OCI-LY1 (cell line): ENCODE data around the gene TEX55.

Experiments
- EZH2 ChIP-seq: fragments of 200-600 bp; sonication (generic), shearing (Covaris generic); IDR thresholded peaks from 2 replicates; pipeline ENCODE4 v1.8.0; 2017; ENCODE audit warnings: borderline replicate concordance, mixed run types, mild to moderate bottlenecking, antibody characterized with exemption, low read length, moderate library complexity, mixed read lengths
- TF ChIP-seq, protein P1 (sequence below): fragments of 200-600 bp; sonication (generic), shearing (Covaris generic); IDR thresholded peaks from 2 replicates; pipeline ENCODE4 v1.5.1; 2017; ENCODE audit warnings: mild to moderate bottlenecking, antibody characterized with exemption, low read length, moderate library complexity, mixed read lengths

DNA sequence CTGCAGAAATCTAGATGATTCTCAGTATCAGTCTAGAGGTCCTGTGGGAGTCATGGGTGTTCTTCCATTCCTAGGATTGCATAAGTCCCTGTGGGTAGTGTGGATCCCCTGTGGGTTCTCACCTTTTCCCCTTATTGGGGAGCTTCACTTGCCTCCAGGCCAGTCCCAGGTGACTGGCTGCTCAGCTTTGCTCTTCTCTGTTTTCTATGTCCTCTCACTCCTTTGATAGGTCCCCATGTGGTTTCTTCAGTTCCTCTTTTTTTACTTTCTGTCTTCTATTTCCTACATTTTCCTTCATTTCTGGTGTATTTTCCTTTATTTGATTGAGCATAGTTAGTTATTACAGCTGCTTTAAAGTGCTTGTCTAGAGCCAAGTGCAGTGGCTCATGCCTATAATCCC lies 10.9 kb downstream of the TEX55 start:
- TF ChIP-seq, protein P1, sequence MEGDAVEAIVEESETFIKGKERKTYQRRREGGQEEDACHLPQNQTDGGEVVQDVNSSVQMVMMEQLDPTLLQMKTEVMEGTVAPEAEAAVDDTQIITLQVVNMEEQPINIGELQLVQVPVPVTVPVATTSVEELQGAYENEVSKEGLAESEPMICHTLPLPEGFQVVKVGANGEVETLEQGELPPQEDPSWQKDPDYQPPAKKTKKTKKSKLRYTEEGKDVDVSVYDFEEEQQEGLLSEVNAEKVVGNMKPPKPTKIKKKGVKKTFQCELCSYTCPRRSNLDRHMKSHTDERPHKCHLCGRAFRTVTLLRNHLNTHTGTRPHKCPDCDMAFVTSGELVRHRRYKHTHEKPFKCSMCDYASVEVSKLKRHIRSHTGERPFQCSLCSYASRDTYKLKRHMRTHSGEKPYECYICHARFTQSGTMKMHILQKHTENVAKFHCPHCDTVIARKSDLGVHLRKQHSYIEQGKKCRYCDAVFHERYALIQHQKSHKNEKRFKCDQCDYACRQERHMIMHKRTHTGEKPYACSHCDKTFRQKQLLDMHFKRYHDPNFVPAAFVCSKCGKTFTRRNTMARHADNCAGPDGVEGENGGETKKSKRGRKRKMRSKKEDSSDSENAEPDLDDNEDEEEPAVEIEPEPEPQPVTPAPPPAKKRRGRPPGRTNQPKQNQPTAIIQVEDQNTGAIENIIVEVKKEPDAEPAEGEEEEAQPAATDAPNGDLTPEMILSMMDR: no peak
- TF ChIP-seq EZH2: no peak
